HG03135 (cell line): ENCODE measurements around the gene SLC44A5.
A peak's percentile ranks its signal among the peaks of the same experiment; 100 is the strongest.
"Not testable (repeated sequence)": the region's sequence is repeated elsewhere in the genome, so short reads cannot be mapped to it uniquely, and the experiment has no call there.

Experiments
- ATAC-seq: cut with Tn5 transposase; IDR thresholded peaks from one replicate; pipeline ENCODE4 v1.9.1; 2021; ENCODE audit warnings: mild to moderate bottlenecking, moderate library complexity; ENCODE audit not compliant: unreplicated experiment

SLC44A5 gene

DNA sequence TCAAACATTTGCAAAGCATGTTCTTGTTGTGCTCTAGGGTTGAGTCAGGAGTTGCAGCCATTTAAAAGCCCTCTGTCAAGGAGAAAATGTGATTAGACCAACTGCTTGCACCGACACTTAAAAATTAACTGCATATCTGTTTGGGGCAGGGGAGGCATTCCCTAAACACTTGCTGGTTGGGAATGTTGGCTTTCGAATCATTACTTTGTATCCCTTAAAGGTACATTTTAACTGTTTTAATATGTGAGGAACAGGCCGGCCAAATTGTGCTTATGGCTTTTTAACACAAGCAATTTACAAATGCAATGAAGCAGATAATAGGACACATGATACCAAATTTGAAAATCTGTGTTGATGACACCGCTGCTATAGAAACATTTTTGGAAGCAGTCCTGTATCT lies 317.6 kb downstream of the SLC44A5 start:
- ATAC-seq, result no peak

DNA sequence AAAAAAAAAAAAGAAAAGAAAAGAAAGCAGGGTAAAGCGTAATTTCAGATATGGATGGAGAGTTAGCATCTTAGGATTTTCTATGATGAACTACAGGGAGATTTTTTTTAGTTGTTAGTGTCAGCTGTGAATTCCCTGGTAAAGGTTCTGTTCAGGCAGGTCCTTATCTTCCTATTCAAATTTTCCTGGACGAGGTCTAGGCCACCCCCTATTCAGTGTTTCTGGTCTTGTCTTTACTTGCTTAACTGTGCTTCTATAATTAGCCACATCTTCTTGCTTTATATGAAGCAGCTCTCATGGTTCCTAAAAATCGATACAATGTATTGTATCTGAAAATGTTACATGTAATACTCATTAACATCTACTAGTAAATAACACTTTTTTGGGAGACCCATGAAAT lies 318.9 kb downstream of the SLC44A5 start:
- no peak for ATAC-seq

- ATAC-seq, result no peak
Measured at GRCh38 chr1:75276385-75276784, 334.5 kb downstream of the SLC44A5 start.

- no peak for ATAC-seq
Measured at GRCh38 chr1:75275631-75276030, 335.3 kb downstream of the SLC44A5 start.

DNA sequence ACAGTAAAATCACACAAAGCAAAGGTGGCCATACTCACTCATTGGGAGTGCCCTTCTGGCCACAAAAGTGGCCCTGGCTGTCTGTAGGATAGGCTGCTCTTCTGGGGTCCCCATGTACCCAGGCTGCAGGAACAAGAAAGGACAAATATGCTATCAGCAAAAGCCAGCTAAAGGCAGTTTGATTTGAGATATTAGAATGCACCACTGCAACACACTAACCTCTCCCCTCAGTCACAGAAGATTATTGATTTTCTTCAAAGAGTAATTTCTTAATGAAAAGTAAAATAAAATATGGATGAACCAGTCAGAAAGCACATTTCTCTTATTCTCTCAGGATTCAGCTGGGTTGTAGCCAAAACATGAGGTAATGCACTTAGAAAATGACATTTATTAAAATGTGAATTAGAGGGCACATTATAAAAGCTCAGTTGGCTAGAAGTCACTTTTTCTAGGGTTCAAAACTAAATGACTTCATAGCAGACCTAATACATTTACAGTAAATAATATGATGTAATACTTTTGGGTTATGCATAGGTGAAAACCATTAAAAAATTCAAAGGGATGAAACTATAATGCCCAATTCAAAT lies 335.9 kb downstream of the SLC44A5 start:
- no peak for ATAC-seq

DNA sequence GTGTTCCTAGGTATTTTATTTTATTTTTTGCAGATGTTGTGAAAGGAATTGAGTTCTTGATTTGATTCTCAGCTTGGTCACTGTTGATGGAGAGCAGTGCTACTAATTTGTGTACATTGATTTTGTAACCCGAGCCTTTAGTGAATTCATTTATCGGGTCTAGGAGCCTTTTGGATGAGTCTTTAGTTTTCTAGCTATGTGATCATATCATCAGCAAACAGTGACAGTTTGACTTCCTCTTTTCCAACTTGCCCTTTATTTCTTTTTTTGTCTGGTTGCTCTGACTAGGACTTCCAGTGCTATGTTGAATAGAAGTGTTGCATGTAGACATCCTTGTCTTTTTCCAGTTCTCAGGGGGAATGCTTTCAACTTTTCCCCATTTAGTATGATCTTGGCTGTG lies 337.8 kb downstream of the SLC44A5 start:
- ATAC-seq, result no peak

- peak; percentile 60 for ATAC-seq
Measured at GRCh38 chr1:75265792-75266191, 345.1 kb downstream of the SLC44A5 start.

GRCh38 chr1:75264112-75264511 lies 346.8 kb downstream of the SLC44A5 start:
- ATAC-seq, result no peak

DNA sequence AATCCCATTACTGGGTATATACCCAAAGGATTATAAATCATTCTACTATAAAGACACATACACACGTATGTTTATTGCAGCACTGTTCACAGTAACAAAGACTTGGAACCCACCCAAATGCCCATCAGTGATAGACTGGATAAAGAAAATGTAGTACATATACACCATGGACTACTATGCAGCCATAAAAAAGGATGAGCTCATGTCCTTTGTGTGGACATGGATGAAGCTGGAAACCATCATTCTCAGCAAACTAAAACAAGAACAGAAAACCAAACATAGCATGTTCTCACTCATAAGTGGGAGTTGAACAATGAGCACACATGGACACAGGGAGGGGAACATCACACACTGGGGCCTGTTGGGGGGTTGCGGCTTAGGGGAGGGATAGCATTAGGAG lies 347.3 kb downstream of the SLC44A5 start:
- ATAC-seq, result not testable (repeated sequence)

DNA sequence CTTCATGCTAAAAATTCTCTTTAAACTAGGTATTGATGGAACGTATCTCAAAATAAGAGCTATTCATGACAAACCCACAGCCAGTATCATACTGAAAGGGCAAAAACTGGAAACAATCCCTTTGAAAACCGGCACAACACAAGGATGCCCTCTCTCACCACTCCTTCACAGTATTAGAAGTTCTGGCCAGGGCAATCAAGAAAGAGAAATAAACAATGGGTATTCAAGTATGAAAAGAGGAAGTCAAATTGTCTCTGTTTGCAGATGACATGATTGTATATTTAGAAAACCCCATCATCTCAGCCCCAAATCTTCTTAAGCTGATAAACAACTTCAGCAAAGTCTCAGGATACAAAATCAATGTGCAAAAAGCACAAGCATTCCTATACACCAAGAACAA lies 349.0 kb downstream of the SLC44A5 start:
- ATAC-seq, result not testable (repeated sequence)

DNA sequence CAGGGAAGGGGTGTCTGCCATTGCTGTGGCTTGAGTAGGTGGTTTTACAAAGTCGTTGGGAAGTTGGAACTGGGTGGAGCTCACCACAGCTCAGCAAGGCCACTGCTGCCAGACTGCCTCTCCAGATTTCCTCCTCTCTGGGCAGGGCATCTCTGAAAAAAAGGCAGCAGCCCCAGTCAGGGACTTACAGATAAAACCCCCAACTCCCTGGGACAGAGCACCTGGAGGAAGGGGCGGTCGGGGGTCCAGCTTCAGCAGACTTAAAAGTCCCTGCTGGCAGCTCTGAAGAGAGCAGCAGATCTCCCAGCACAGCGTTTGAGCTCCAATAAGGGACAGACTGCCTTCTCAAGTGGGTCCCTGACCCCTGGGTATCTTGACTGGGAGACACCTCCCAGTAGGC lies 352.6 kb downstream of the SLC44A5 start:
- ATAC-seq, result no peak

GRCh38 chr1:75257424-75257823 lies 353.5 kb downstream of the SLC44A5 start:
- ATAC-seq, result no peak

GRCh38 chr1:75250114-75250513 lies 360.8 kb downstream of the SLC44A5 start:
- not testable (repeated sequence) for ATAC-seq

- no peak for ATAC-seq
Measured at GRCh38 chr1:75245239-75245638, 365.7 kb downstream of the SLC44A5 start.

GRCh38 chr1:75243124-75243523 lies 367.8 kb downstream of the SLC44A5 start:
- ATAC-seq, result no peak

GRCh38 chr1:75237316-75237715 lies 373.6 kb downstream of the SLC44A5 start:
- ATAC-seq, result no peak

- ATAC-seq, result no peak
Measured at GRCh38 chr1:75234562-75234961, 376.4 kb downstream of the SLC44A5 start.

DNA sequence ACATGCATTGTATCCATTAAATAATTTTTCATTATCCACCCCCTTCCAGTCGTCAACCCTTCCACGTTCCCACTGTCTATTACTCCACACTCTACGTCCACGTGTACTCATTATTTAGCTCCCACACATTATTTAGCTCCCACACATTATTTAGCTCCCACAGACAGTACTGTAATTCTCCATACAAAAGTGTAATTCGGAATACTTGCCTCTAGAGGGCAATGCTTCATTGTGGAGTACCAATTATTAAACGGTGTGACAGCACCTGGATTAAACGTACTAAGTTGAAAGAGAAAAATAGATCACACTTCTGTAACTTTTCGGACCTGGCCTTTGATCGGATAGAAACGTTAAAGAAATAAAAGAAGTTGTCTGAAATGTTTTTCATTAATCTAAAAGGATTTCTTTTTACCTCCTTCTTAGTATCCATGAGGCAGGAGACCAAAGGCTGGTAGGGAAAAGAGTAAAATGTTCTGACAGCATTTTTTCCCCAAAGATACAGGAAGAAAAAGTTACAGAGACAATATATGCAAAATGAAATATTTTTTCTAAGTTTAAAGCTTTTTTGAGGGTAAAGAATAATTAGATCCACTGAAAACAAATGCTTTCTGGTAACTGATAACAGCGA lies 377.5 kb downstream of the SLC44A5 start:
- peak; percentile 87 for ATAC-seq

GRCh38 chr1:75220072-75220471 lies 390.8 kb downstream of the SLC44A5 start:
- ATAC-seq, result no peak

DNA sequence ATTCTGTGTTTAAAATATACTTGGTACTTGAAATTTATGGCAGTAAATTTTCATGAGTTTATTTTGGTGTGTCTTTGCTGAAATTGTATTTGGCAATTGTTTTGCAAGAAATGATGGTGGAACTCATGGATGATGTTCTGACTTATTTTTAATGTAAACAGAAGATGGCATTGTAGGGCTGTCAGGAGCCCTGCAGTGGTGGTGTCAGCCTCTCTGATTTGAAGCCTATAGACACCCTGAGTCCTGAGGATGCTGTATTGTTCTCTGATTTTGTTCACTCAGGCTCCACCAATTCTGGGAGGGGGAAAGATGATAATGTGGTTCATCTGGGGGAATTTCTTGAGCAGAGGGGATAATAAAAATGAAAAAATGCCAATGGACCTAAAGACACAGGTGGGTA lies 396.9 kb downstream of the SLC44A5 start:
- no peak for ATAC-seq

DNA sequence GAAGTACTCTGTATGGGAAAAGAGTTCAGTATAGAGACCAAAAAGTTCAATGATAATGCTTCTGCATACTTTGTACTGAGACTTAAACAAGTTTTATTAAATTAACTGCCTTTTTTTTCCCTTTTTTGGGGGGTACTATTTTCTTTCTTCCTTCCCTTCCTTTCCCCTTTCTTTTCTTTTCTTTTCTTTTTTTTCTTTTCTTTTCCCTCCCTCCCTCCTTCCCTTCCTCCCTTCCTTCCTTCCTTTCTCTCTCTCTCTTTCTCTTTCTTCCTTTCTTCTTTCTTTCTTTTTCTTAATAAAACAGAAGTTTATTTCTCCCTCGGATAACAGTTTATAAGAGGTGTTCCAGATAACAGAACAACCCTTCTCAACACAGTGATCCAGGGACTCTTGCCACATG lies 399.3 kb downstream of the SLC44A5 start:
- ATAC-seq, result no peak

DNA sequence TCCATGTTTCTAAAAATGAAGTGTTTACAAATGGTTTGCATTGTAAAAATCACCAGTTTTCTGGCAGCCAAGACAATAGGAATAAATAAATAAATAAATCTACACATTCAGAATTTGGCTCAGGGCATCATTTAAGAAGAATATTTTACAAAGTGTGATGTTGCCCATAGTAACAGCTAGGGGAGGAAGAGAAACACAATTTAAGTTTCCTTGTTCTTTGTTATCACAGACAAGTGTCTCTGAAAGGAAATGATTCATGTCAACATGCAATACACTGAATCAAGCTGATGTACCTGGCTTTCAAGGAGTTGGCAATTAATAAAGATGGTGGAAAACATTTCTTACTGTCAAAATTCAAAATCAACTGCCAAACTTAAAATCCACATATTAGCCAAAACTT lies 402.1 kb downstream of the SLC44A5 start:
- no peak for ATAC-seq
